SK-N-SH (cell line): ENCODE data around the gene LSM8. TPM values are rescaled to one million over a fixed set of nuclear protein-coding genes. Genes with fewer than 3 reads are reported as not detected.

ENCODE experiments used
- CTCF ChIA-PET: fragments of 300-600, 350-600 bp; formaldehyde crosslinking; extraction: SDS; loops from one replicate; lab custom pipeline; 2021; lab: Yijun Ruan, JAX
- POLR2A ChIA-PET: fragments of 350-600 bp; sonication (Branson Sonifier 250); formaldehyde crosslinking; extraction: SDS; loops from one replicate; lab custom pipeline; 2020; ENCODE audit warnings: antibody characterized with exemption, inconsistent platforms; lab: Yijun Ruan, JAX
- DNase-seq: peaks from one replicate; pipeline ENCODE4 v3.0.0; 2012
- H2AFZ ChIP-seq: fragments of 200-600 bp; sonication (generic); 2 replicates; pipeline ENCODE4 v1.8.1; 2016; ENCODE audit warnings: antibody characterized with exemption, mild to moderate bottlenecking, low read depth
- H3F3A ChIP-seq: fragments of 200-600 bp; sonication (generic); replicated peaks from 2 replicates; pipeline ENCODE3; 2016; ENCODE audit warnings: antibody characterized with exemption, mild to moderate bottlenecking; ENCODE audit not compliant: insufficient read depth
- H3K27ac ChIP-seq, 2 experiments: fragments of 200-500 bp in 1 of 2; fragments of 200-600 bp in 1 of 2; sonication (Bioruptor generic) in 1 of 2; sonication (generic), shearing (Covaris generic) in 1 of 2; 2 replicates each; pipeline versions ENCODE4 v1.5.1 to v1.6.1; 2014 to 2016; ENCODE audit warnings: low read depth in 2 of 2, inconsistent platforms in 1 of 2, low read length in 1 of 2, mild to moderate bottlenecking in 1 of 2, mixed read lengths in 1 of 2
- H3K27me3 ChIP-seq: fragments of 200-600 bp; sonication (generic), shearing (Covaris generic); 2 replicates; pipeline ENCODE4 v1.6.1; 2016; ENCODE audit warnings: mixed run types; ENCODE audit not compliant: insufficient read depth
- H3K36me3 ChIP-seq, 2 experiments: fragments of 200-500 bp in 1 of 2; fragments of 200-600 bp in 1 of 2; sonication (Bioruptor generic) in 1 of 2; sonication (generic) in 1 of 2; replicated peaks in 1 of 2; 2 replicates each; pipeline versions ENCODE3 to v1.5.1; 2014 to 2016; ENCODE audit warnings: low read length in 1 of 2, mild to moderate bottlenecking in 1 of 2; ENCODE audit not compliant: insufficient read depth in 2 of 2, control insufficient read depth in 1 of 2
- H3K4me1 ChIP-seq, 2 experiments: fragments of 200-500 bp in 1 of 2; fragments of 200-600 bp in 1 of 2; sonication (Bioruptor generic) in 1 of 2; sonication (generic), shearing (Covaris generic) in 1 of 2; 2 replicates each; pipeline versions ENCODE4 v1.5.1 to v1.6.1; 2014 to 2016; ENCODE audit warnings: low read depth in 1 of 2, low read length in 1 of 2, mixed run types in 1 of 2; ENCODE audit not compliant: insufficient read depth in 2 of 2, control insufficient read depth in 1 of 2
- H3K4me2 ChIP-seq: fragments of 200-600 bp; sonication (generic), shearing (Covaris generic); 2 replicates; pipeline ENCODE4 v1.6.1; 2017; ENCODE audit warnings: mixed run types
- H3K4me3 ChIP-seq, 2 experiments: fragments of 200-500 bp in 1 of 2; fragments of 200-600 bp in 1 of 2; sonication (Bioruptor generic) in 1 of 2; sonication (generic), shearing (Covaris generic) in 1 of 2; 2 replicates each; pipeline versions ENCODE4 v1.5.1 to v1.8.1; 2014 to 2016; ENCODE audit warnings: low read depth in 2 of 2, inconsistent platforms in 1 of 2, low read length in 1 of 2, mild to moderate bottlenecking in 1 of 2, mixed read lengths in 1 of 2, moderate library complexity in 1 of 2
- H3K79me2 ChIP-seq: fragments of 200-600 bp; sonication (generic); 2 replicates; pipeline ENCODE4 v1.8.1; 2017; ENCODE audit warnings: mild to moderate bottlenecking; ENCODE audit not compliant: insufficient read depth
- H3K9ac ChIP-seq: fragments of 200-600 bp; sonication (generic); 2 replicates; pipeline ENCODE4 v1.6.1; 2017; ENCODE audit warnings: mixed run types
- H3K9me2 ChIP-seq: fragments of 200-600 bp; sonication (generic); 2 replicates; pipeline ENCODE4 v1.6.1; 2017; ENCODE audit warnings: mixed run types
- H3K9me3 ChIP-seq: fragments of 200-600 bp; sonication (generic); 2 replicates; pipeline ENCODE4 v1.6.1; 2017; ENCODE audit warnings: mixed run types, mild to moderate bottlenecking, moderate library complexity
- H4K20me1 ChIP-seq: fragments of 200-600 bp; sonication (generic); 2 replicates; pipeline ENCODE4 v1.6.1; 2017; ENCODE audit warnings: mild to moderate bottlenecking, mixed run types; ENCODE audit not compliant: insufficient read depth
- CHD2 ChIP-seq: fragments of 150-350 bp; IDR thresholded peaks from 2 replicates; pipeline ENCODE4 v1.6.1; 2018; ENCODE audit warnings: low read length; ENCODE audit not compliant: partially characterized antibody
- FOSL2 ChIP-seq: IDR thresholded peaks from 2 replicates; pipeline ENCODE4 v1.4.0; 2012; ENCODE audit warnings: low read depth, mild to moderate bottlenecking, moderate library complexity, borderline replicate concordance
- GABPA ChIP-seq: IDR thresholded peaks from 2 replicates; pipeline ENCODE4 v1.4.0; 2012; ENCODE audit warnings: low read depth, mild to moderate bottlenecking
- GATA2 ChIP-seq: sonication (generic); formaldehyde crosslinking; IDR thresholded peaks from 2 replicates; pipeline ENCODE4 v1.5.0; 2020; ENCODE audit warnings: mild to moderate bottlenecking, missing genetic modification reagents
- JUND ChIP-seq: IDR thresholded peaks from 2 replicates; pipeline ENCODE4 v1.4.0; 2012
- MEF2A ChIP-seq: IDR thresholded peaks from 2 replicates; pipeline ENCODE4 v1.4.0; 2012; ENCODE audit warnings: low read depth, borderline replicate concordance
- PBX3 ChIP-seq: IDR thresholded peaks from 2 replicates; pipeline ENCODE4; 2012
- RCOR1 ChIP-seq: fragments of 150-350 bp; IDR thresholded peaks from 2 replicates; pipeline ENCODE4 v1.6.1; 2017; ENCODE audit warnings: antibody characterized with exemption, low read length
- SIN3A ChIP-seq: IDR thresholded peaks from 2 replicates; pipeline ENCODE4 v1.6.1; 2012; ENCODE audit warnings: low read depth, mild to moderate bottlenecking, low read length, moderate library complexity, borderline replicate concordance
- SMC3 ChIP-seq: IDR thresholded peaks from 2 replicates; pipeline ENCODE4 v1.6.1; 2012; ENCODE audit warnings: low read depth, low read length, improper control_type of control experiment
- TAF1 ChIP-seq: IDR thresholded peaks from 2 replicates; pipeline ENCODE4 v1.6.1; 2012; ENCODE audit warnings: low read depth, mild to moderate bottlenecking, low read length, moderate library complexity, borderline replicate concordance
- YY1 ChIP-seq: IDR thresholded peaks from 2 replicates; pipeline ENCODE4 v1.4.0; 2012; ENCODE audit warnings: low read depth, mild to moderate bottlenecking
- WGBS: methylation state at CpG from one replicate; pipeline ENCODE4 v1.1.6; 2017; ENCODE audit warnings: low lambda C conversion rate; 5-methylcytosine and 5-hydroxymethylcytosine counted together
- polyA plus RNA-seq, 3 experiments: library from polyadenylated mRNA; depleted of rRNA; stranded (reverse); fragments of >200 nt; gene quantifications; 2 replicates each; pipeline ENCODE4 v1.2.3, GENCODE V29; 2012

LSM8 gene
- polyA plus RNA-seq, 1 of the 3 experiments (the other 2 are of a cell fraction) = 52.8 TPM

GRCh38 chr7:118179191-118179590, 4.8 kb upstream of the LSM8 start:
- Histone ChIP-seq H3K9me2 (no peaks in the 10 kb centered on the region; the same call in 1 of the 2 replicates), H4K20me1 (no peaks in the 10 kb centered on the region), H3K4me1 (no peaks in the 10 kb centered on the region; a peak in 2 of 4 replicates), H3K36me3 (no peaks in the 10 kb centered on the region), H3K79me2 (peaks cover 16% of the 10 kb centered on the region), H2AFZ (no peak overlapping the region), H3K4me3 (no peak overlapping the region), H3K9ac (no peak overlapping the region), H3K27me3 (no peaks in the 10 kb centered on the region), H3K4me2 (no peak overlapping the region), H3K27ac (no peak overlapping the region), H3F3A (peaks cover 10% of the 10 kb centered on the region), H3K9me3 (no peaks in the 10 kb centered on the region)
- POLR2A ChIA-PET = no interaction called here
- no peak for DNase-seq
- 84% methylated on average over 2 of the region's 2 CpGs for WGBS
- no peak for TF ChIP-seq PBX3
- no peak for TF ChIP-seq SIN3A
- TF ChIP-seq RCOR1 = no peak
- no peak for TF ChIP-seq GATA2 (CRISPR knock-in tag)
- no peak for TF ChIP-seq FOSL2
- TF ChIP-seq MEF2A = no peak
- no peak for TF ChIP-seq CHD2
- no peak for TF ChIP-seq YY1
- TF ChIP-seq TAF1 = no peak
- CTCF ChIA-PET = no interaction called here

GRCh38 chr7:118182593-118183427, 1.2 kb upstream of the LSM8 start:
- Histone ChIP-seq H3K27me3 (no peaks in the 10 kb centered on the region), H3K9me2 (no peaks in the 10 kb centered on the region; the same call in 1 of the 2 replicates), H3K4me3 (peak overlapping the region; percentile 95 to 98), H3F3A (peaks cover 19% of the 10 kb centered on the region), H3K27ac (peak overlapping the region; percentile 81 to 96), H3K79me2 (peaks cover 53% of the 10 kb centered on the region), H3K9ac (peak overlapping the region; percentile 81), H3K4me1 (peaks cover 5 to 17% of the 10 kb centered on the region in 2 experiments; a peak in 3 of 4 replicates), H3K4me2 (peak overlapping the region; percentile 79), H2AFZ (peak overlapping the region; percentile 82), H4K20me1 (peaks cover 5% of the 10 kb centered on the region; the same call in 1 of the 2 replicates), H3K9me3 (no peaks in the 10 kb centered on the region), H3K36me3 (peaks cover 22 to 23% of the 10 kb centered on the region in 2 experiments)
- POLR2A ChIA-PET = no interaction called here
- peak; percentile 7 for DNase-seq
- 54% methylated on average over 13 of the region's 13 CpGs for WGBS
- CTCF ChIA-PET = no interaction called here
- TF ChIP-seq SMC3 (no peak), JUND (no peak), GABPA (no peak)
